HG02610 (cell line): ENCODE data around the gene PROM2.
"Not testable (repeated sequence)": the region's sequence is repeated elsewhere in the genome, so short reads cannot be mapped to it uniquely, and the experiment has no call there.

Source experiments
- ATAC-seq: cut with Tn5 transposase; IDR thresholded peaks from one replicate; pipeline ENCODE4 v1.9.1; 2021; ENCODE audit warnings: mild to moderate bottlenecking, moderate library complexity; ENCODE audit not compliant: unreplicated experiment

The PROM2 gene

GRCh38 chr2:95274291-95275150 lies at the start of gene PROM2:
PROM2 (plus strand) TSS chr2:95274449; CDS start chr2:95274586, 137 bp downstream.
- ATAC-seq, result no peak

- ATAC-seq, result no peak
Observed at GRCh38 chr2:95225658-95226057, 48.6 kb upstream of the PROM2 start.

GRCh38 chr2:95231723-95232122 lies 42.5 kb upstream of the PROM2 start:
- no peak for ATAC-seq

- ATAC-seq, result no peak
Observed at GRCh38 chr2:95232232-95232631, 42.0 kb upstream of the PROM2 start.

GRCh38 chr2:95234286-95234785 lies 39.9 kb upstream of the PROM2 start:
- no peak for ATAC-seq

- ATAC-seq, result no peak
Observed at GRCh38 chr2:95234816-95235215, 39.4 kb upstream of the PROM2 start.

- ATAC-seq, result no peak
Observed at GRCh38 chr2:95238131-95238530, 36.1 kb upstream of the PROM2 start.

GRCh38 chr2:95240091-95240490 lies 34.2 kb upstream of the PROM2 start:
- ATAC-seq, result no peak

- no peak for ATAC-seq
Observed at GRCh38 chr2:95240556-95240955, 33.7 kb upstream of the PROM2 start.

- not testable (repeated sequence) for ATAC-seq
Observed at GRCh38 chr2:95242084-95242483, 32.2 kb upstream of the PROM2 start.

GRCh38 chr2:95258271-95258670 lies 16.0 kb upstream of the PROM2 start:
- ATAC-seq, result no peak

- no peak for ATAC-seq
Observed at GRCh38 chr2:95260028-95261023, 13.9 kb upstream of the PROM2 start.

- no peak for ATAC-seq
Observed at GRCh38 chr2:95261602-95262001, 12.6 kb upstream of the PROM2 start.

- no peak for ATAC-seq
Observed at GRCh38 chr2:95262896-95263542, 11.2 kb upstream of the PROM2 start.

GRCh38 chr2:95264624-95265023 lies 9.6 kb upstream of the PROM2 start:
- no peak for ATAC-seq

GRCh38 chr2:95265182-95265581 lies 9.1 kb upstream of the PROM2 start:
- no peak for ATAC-seq

GRCh38 chr2:95266781-95267430 lies 7.3 kb upstream of the PROM2 start:
- no peak for ATAC-seq

GRCh38 chr2:95267458-95268210 lies 6.6 kb upstream of the PROM2 start:
- no peak for ATAC-seq

GRCh38 chr2:95268211-95269035 lies 5.8 kb upstream of the PROM2 start:
- no peak for ATAC-seq
